H1 (cell line): ENCODE data around the gene PIGT. TPM values are rescaled to one million over a fixed set of nuclear protein-coding genes. Genes with fewer than 3 reads are reported as not detected.

ENCODE experiments used
- CBX8 ChIP-seq: fragments of 300-800, 300-1000 bp; sonication (generic); IDR thresholded peaks from 2 replicates; pipeline ENCODE4 v1.7.1; 2016; ENCODE audit warnings: low read depth, low read length, borderline replicate concordance
- CREB1 ChIP-seq: IDR thresholded peaks from 2 replicates; pipeline ENCODE4 v1.6.1; 2012; ENCODE audit warnings: inconsistent platforms
- CTBP2 ChIP-seq: IDR thresholded peaks from 2 replicates; pipeline ENCODE4 v1.7.0; 2011; ENCODE audit warnings: borderline replicate concordance, mild to moderate bottlenecking, moderate library complexity, mixed read lengths, low read length; ENCODE audit not compliant: insufficient read depth, insufficient read length
- KDM4A ChIP-seq: IDR thresholded peaks from one replicate; pipeline ENCODE4 v1.7.1; 2012; ENCODE audit warnings: low read depth, mild to moderate bottlenecking, moderate library complexity, low read length, inconsistent platforms; ENCODE audit not compliant: severe bottlenecking
- PHF8 ChIP-seq: fragments of 200-600 bp; sonication (generic); conservative IDR thresholded peaks from 2 replicates; pipeline ENCODE4 v1.7.1; 2012; ENCODE audit warnings: low read depth, mild to moderate bottlenecking, inconsistent platforms, low read length, moderate library complexity
- POLR2AphosphoS5 ChIP-seq: IDR thresholded peaks from 2 replicates; pipeline ENCODE4 v1.6.1; 2011; ENCODE audit warnings: low read depth, low read length
- RNF2 ChIP-seq: fragments of 200-900, 300-1000 bp; sonication (generic); IDR thresholded peaks from 2 replicates; pipeline ENCODE4 v1.7.1; 2016; ENCODE audit warnings: borderline replicate concordance, low read depth, mild to moderate bottlenecking, antibody characterized with exemption, low read length; ENCODE audit not compliant: poor library complexity, severe bottlenecking; ENCODE audit errors: missing control alignments
- TAF1 ChIP-seq: IDR thresholded peaks from 2 replicates; pipeline ENCODE4 v1.6.1; 2011; ENCODE audit warnings: mild to moderate bottlenecking, low read depth, low read length
- polyA plus RNA-seq, 7 experiments: library from polyadenylated mRNA; depleted of rRNA in 3 of 7; stranded (reverse) in 5 of 7; unstranded in 2 of 7; fragments of >200 nt in 5 of 7; fragments of 200-250 nt in 2 of 7; gene quantifications; 1 replicate in 5 of 7; 2 replicates in 1 of 7; 4 replicates in 1 of 7; pipeline versions ENCODE4 v1.2.1 to v1.2.3, GENCODE V29; 2011 to 2013; ENCODE audit warnings: missing spikeins in 2 of 7, mixed read lengths in 2 of 7
- total RNA-seq: library from RNA; stranded (reverse); fragmentation: NEBNext Ultra II Directional; extraction: Animal tissue kit (Norgen Biotek cat#: 25700); gene quantifications from 2 replicates; pipeline ENCODE4 v1.2.1, GENCODE V29; 2021
- TF ChIP-seq, protein P1 (sequence below): fragments of 300-600 bp; sonication (generic); IDR thresholded peaks from 2 replicates; pipeline ENCODE4 v1.7.1; 2012; ENCODE audit warnings: low read length, moderate library complexity, mild to moderate bottlenecking, inconsistent platforms; ENCODE audit not compliant: insufficient replicate concordance
- TF ChIP-seq, protein P2 (sequence below): IDR thresholded peaks from 2 replicates; pipeline ENCODE4 v1.6.1; 2012; ENCODE audit warnings: inconsistent platforms

Gene PIGT
- total and polyA plus RNA-seq, 2 of the 8 experiments (the other 6 are each of a cell fraction or from before 2014, with no cell fraction given), result 66.0 to 89.7 TPM

DNA sequence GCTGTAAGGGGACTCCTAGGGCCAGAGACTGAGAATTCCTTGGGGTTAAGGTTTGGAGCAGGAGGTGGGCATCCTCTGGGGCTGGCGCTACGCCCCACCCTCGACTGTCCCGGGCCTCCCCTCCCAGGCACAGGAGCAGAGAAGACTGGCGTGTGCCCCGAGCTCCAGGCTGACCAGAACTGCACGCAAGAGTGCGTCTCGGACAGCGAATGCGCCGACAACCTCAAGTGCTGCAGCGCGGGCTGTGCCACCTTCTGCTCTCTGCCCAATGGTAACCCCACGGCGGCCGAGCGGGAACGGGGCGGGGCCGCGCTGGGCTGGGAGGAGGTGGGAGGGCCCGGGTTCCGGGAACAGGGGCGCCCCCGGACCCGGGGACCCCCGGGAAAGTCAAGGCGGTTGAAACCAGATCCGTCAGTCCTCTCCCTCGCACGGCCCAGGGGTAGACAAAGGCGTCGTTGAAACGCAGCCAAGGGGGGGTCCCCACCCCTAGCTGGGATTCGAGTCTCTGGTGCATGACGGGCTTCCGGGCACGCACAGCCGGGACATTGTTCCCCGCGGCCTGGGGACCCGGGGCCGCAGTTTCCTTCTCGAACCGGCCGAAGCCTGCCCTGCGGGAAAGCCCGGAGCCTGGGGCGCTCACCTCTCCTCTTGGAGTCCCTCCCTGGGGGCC lies 54.5 kb downstream of the PIGT start (continued):
- TF ChIP-seq, protein P1, sequence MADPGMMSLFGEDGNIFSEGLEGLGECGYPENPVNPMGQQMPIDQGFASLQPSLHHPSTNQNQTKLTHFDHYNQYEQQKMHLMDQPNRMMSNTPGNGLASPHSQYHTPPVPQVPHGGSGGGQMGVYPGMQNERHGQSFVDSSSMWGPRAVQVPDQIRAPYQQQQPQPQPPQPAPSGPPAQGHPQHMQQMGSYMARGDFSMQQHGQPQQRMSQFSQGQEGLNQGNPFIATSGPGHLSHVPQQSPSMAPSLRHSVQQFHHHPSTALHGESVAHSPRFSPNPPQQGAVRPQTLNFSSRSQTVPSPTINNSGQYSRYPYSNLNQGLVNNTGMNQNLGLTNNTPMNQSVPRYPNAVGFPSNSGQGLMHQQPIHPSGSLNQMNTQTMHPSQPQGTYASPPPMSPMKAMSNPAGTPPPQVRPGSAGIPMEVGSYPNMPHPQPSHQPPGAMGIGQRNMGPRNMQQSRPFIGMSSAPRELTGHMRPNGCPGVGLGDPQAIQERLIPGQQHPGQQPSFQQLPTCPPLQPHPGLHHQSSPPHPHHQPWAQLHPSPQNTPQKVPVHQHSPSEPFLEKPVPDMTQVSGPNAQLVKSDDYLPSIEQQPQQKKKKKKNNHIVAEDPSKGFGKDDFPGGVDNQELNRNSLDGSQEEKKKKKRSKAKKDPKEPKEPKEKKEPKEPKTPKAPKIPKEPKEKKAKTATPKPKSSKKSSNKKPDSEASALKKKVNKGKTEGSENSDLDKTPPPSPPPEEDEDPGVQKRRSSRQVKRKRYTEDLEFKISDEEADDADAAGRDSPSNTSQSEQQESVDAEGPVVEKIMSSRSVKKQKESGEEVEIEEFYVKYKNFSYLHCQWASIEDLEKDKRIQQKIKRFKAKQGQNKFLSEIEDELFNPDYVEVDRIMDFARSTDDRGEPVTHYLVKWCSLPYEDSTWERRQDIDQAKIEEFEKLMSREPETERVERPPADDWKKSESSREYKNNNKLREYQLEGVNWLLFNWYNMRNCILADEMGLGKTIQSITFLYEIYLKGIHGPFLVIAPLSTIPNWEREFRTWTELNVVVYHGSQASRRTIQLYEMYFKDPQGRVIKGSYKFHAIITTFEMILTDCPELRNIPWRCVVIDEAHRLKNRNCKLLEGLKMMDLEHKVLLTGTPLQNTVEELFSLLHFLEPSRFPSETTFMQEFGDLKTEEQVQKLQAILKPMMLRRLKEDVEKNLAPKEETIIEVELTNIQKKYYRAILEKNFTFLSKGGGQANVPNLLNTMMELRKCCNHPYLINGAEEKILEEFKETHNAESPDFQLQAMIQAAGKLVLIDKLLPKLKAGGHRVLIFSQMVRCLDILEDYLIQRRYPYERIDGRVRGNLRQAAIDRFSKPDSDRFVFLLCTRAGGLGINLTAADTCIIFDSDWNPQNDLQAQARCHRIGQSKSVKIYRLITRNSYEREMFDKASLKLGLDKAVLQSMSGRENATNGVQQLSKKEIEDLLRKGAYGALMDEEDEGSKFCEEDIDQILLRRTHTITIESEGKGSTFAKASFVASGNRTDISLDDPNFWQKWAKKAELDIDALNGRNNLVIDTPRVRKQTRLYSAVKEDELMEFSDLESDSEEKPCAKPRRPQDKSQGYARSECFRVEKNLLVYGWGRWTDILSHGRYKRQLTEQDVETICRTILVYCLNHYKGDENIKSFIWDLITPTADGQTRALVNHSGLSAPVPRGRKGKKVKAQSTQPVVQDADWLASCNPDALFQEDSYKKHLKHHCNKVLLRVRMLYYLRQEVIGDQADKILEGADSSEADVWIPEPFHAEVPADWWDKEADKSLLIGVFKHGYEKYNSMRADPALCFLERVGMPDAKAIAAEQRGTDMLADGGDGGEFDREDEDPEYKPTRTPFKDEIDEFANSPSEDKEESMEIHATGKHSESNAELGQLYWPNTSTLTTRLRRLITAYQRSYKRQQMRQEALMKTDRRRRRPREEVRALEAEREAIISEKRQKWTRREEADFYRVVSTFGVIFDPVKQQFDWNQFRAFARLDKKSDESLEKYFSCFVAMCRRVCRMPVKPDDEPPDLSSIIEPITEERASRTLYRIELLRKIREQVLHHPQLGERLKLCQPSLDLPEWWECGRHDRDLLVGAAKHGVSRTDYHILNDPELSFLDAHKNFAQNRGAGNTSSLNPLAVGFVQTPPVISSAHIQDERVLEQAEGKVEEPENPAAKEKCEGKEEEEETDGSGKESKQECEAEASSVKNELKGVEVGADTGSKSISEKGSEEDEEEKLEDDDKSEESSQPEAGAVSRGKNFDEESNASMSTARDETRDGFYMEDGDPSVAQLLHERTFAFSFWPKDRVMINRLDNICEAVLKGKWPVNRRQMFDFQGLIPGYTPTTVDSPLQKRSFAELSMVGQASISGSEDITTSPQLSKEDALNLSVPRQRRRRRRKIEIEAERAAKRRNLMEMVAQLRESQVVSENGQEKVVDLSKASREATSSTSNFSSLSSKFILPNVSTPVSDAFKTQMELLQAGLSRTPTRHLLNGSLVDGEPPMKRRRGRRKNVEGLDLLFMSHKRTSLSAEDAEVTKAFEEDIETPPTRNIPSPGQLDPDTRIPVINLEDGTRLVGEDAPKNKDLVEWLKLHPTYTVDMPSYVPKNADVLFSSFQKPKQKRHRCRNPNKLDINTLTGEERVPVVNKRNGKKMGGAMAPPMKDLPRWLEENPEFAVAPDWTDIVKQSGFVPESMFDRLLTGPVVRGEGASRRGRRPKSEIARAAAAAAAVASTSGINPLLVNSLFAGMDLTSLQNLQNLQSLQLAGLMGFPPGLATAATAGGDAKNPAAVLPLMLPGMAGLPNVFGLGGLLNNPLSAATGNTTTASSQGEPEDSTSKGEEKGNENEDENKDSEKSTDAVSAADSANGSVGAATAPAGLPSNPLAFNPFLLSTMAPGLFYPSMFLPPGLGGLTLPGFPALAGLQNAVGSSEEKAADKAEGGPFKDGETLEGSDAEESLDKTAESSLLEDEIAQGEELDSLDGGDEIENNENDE, result no peak
- TF ChIP-seq RNF2 (peak; percentile 14), PHF8 (peak; percentile 49; the same call in 1 of the 2 replicates), POLR2AphosphoS5 (peak; percentile 67), TAF1 (peak; percentile 53; the same call in 1 of the 2 replicates), KDM4A (peak; percentile 80), CBX8 (no peak), CTBP2 (peak; percentile 8), CREB1 (no peak)
- TF ChIP-seq, protein P2, sequence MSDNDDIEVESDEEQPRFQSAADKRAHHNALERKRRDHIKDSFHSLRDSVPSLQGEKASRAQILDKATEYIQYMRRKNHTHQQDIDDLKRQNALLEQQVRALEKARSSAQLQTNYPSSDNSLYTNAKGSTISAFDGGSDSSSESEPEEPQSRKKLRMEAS, result peak; percentile 43; the same call in 1 of the 2 replicates
